NCI-H524 treated with DMSO at 0.1 percent for 48 hours (cell line): Measurements from ENCODE around the gene LRFN2.

Experiments
- DNase-seq: peaks from one replicate; lab custom pipeline; 2025; lab: John Stamatoyannopoulos, UW

LRFN2 gene

DNA sequence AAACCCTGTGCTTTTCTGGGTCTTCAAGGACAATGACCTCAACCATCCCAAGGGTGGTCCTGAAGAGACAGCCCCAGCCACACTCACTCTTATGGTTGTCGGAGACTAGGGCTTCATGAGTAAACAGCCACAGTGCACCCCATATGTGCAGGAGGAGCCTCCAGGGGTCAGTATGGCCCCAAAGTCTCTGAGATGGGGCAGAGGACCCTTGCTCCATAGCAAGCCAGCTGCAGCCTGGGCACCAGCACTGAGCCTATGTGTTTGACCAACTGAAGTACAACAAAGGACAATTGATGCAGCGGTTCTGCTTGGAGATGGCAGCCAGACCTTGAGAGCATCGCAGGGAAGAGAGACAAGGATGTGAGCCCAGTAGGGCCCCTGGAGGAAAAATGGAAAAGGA, 112.2 kb downstream of the LRFN2 start:
- no peak for DNase-seq

- DNase-seq: no peak
Measured at GRCh38 chr6:40473026-40473425, 114.1 kb downstream of the LRFN2 start.

DNA sequence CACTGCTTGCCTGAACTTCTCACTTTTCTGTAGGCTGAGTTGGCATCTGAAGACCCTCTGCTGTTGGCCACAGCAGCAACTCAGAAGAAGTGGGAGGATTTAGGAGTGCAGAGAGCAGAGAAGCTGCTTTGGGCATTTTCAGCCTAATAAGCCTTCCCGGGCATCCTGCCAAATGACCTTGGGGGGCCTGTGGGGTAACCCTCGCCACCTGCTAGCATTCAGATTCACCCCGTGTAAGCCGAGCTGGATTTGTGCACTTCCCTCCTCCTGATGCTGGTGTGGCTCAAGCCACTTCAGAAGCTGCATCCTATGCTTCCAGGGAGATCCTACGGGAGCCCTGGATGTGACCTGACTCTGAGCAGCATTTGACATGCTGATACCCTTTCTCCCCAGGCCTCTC, 114.8 kb downstream of the LRFN2 start:
- DNase-seq: peak; percentile 74

GRCh38 chr6:40471243-40471642, 115.9 kb downstream of the LRFN2 start:
- no peak for DNase-seq

- DNase-seq: no peak
Measured at GRCh38 chr6:40469323-40469722, 117.8 kb downstream of the LRFN2 start.

DNA sequence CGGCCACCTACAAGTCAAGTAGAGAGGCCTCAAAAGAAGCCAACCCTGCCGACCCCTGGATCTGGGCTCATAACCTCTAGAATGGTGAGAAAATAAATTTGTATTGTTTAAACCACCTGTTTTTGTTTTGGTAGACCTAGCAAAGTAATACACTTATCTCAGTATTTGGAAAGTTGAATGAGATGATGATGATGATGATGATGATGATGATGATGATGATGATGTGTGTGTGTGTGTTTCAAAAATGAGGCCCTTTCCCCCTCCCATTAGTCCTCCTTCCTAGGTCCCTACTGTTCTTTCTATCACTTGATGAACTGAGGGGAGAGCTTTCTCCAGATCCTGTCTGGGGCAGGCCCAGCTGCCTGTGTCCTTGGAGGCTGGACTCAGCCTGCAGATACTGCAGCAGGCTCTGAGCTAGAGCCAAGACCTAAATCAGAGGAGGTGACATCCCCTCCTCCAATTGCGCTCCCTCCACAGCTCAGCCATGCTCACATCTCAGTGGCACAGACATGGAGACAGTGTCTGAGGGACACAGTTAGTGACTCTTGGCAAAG, 120.1 kb downstream of the LRFN2 start:
- no peak for DNase-seq

- DNase-seq: no peak
Measured at GRCh38 chr6:40461643-40462042, 125.5 kb downstream of the LRFN2 start.

DNA sequence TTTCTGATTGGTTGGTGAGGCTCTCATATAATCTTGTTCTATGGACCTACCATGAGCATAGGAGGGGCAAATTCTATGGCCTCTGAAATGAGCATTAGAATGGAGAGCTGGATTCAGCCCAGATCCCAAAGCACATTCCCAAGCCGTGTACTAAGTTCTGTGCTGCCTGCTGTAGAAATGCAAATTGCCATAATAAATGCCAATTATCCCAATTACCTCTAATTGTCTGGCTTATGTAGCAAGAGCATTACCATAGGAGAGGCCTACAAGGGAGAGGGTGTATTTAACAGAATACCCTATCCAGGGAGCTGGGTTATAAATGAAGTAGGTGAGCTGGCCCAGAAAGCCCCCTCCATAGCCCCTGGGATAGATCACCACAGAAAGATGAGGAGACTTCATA, 126.8 kb downstream of the LRFN2 start:
- DNase-seq: no peak

DNA sequence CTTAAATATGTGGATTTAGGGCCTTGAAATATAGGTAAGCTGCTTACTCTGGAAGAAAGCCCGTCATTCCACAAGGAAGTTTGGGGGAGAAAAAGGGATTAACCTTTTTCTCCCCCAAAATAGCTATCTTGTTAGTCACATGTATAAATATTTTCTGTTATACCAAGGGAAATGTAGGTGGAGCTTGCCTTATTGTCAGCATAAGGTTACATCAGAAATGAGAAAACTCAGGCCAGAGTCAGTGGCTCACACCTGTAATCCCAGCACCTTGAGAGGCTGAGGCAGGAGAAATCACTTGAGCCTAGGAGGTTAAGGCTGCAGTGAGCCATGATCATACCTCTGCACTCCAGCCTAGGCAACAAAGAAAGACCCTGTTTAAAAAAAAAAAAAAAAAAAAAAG, 129.9 kb downstream of the LRFN2 start:
- no peak for DNase-seq

DNA sequence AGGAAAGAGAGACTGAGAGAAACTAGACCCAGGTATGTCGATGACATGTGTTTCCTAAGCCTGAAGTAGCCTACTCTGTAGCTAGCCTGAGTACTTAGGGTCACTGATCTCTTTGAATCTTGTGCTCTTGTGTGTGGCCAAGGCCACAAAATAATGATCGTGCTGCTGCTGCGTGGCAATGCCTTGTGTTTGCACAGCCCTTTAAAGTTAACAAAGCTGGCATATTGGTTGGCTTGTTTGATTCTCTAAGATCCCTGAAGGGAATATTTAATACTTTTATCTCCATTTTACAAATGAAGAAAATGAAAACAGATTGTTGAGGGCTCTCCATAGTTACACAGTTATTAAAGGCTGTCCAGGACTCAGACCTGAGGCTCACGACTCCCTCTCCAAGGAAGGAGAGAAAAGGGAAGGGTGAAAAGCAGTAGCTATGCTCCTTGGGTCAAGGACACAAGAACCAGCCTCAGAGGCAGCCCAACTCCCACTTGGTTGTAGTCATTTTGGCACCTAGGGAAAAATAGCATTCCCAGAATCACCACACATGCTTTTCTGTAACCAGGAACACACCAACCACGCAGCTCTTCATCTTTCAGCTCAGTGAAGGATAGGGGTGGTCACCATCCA, 130.7 kb downstream of the LRFN2 start:
- DNase-seq: no peak

- DNase-seq: no peak
Measured at GRCh38 chr6:40455686-40456389, 131.3 kb downstream of the LRFN2 start.

GRCh38 chr6:40450483-40450882, 136.7 kb downstream of the LRFN2 start:
- DNase-seq: no peak

DNA sequence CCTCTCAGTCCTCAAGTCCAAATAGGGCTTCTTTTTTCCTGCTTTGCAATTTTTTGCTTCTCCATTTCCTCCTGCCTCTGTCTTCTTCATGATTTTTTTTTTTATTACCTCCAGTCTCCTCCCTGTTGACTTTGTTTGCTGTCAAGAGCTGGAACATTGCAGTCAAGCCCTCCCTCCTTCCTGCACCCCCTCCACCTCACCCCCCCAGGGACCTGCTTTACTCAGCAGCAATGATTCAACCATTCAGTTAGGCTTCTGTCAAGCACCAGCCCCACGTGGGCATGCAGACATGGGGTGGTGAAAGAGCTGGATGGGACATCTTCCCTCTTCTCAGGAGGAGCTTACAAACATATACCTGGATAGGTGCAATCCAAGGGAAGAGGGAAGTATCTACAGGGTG, 142.4 kb downstream of the LRFN2 start:
- DNase-seq: no peak

DNA sequence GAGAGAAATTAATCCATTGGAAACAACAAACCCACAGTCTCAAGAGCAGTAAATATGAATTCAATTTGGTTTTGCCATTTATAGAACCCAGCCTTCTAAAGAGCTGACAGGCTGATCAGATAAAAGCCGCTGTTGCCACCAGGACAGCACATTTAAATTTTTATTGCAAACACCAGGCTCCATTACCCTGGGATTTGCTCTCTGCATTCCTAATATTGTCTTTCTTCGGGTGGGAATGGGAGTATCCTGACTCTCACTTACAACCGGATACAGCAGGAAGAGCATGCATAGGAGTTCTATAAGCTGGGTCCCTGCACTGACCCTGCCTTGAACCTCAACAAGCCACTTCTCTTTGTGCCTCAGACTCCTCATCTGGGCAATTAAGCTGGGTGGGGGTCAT, 142.9 kb downstream of the LRFN2 start:
- no peak for DNase-seq

- DNase-seq: no peak
Measured at GRCh38 chr6:40443842-40444241, 143.3 kb downstream of the LRFN2 start.

- DNase-seq: no peak
Measured at GRCh38 chr6:40442591-40442990, 144.6 kb downstream of the LRFN2 start.

DNA sequence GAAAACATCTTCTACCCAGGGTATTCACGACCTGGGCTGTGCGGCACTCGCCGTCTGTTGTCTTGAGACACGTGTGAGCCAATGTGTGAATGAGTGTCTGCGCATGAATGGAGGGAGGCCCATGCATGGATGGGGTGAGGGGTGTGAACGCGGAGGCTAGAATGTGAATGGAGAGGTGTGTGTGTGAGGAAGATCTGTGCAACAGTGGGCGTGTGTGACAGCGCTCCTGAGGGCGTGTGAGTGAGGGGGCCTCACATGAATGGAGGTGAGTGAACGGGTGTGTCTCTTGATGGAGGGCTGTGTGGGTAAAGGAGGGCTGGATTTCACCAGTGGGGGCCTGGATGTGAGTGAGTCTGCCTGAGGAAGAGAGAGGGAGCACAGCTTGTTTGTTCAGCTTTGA, 146.0 kb downstream of the LRFN2 start:
- no peak for DNase-seq

GRCh38 chr6:40440053-40440452, 147.1 kb downstream of the LRFN2 start:
- DNase-seq: no peak

DNA sequence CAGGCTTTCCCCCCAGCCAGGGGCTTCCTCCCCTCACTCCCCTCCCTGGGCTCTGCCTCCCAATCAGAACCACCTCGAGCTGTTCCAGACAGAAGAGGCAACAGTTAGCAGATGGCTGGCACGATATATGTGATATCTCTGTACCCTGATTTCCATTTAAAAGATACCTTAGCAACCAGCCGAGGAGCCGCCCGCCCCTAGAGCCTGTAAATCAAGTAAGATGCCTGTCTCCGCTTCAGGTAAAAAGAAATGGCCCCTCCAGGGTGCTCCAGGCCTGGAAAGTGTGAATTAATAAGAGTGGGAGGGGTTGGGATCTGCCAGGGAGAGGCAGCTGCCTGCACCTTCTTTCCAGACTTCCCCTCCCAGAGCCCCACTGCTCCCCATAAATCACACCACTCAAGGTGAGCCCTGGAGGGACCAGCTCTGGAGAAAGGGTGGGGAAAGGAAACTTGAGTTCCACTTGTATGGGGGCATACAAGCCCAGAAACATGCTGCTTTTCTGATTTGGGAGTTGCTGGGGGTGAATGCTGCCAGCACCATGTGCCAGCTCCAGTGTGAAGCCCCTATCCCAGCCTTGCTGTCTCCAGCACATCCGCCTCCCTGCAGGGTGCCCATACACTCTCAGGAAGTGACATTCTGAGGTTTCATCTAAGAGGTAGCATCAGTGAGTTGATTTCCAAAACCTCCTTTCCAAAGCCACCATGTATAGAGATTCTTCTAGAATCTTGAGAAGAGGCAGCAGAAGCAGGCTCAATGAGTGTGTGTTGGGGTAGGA, 148.0 kb downstream of the LRFN2 start:
- DNase-seq: no peak

DNA sequence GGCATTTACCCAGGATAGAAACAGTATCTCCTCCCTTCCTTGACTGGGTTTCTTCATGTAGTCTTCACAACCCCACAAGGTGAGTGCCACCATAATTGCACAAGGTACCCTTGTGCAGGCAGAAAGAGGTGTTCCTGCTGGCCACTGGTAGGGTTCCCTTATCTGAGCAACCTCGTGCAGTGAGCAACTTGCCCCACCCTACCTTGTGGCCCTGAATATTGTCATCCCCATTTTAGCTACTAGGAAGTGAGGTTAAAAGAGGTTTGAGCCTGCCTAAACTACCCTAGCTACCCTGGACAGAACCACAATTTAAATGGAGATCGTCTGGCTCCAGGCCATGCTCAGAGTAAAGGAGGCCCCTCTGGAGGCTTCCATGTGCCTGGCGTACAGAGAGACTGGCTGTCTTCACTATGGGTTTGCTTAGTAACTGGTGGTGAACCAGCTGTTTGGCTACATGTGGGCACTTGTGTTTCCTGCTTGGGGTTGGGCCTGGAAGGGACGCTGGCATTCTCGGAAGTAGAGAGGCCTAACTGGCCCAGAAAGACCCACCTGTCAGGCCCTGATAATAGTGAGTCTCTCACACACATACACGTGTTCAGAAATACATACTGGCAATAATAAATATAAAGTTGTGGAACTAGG, 148.8 kb downstream of the LRFN2 start:
- DNase-seq: no peak

DNA sequence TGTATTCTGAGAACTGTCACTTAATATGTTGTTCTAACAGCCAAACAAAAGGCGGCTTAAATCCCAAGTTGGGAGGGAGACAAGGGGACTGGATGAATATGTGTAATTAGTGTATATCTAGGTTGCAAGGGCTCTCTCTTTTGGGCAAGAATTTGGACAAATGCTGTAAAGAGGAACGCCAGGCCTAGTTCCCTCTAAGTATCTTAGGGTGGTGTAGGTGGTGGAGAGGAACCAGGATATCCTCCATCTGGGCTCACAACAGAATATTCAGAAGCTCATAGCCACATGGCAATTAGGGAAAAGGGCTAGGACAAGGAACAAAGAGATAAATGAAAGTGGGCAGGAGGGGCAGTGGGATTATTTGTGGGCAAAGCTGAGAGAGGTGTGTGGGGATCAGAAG, 149.5 kb downstream of the LRFN2 start:
- peak; percentile 7 for DNase-seq
